Activated naive CD8-positive, alpha-beta T cell treated with anti-CD3 and anti-CD28 coated beads, Interleukin-2, amount 50 U/mL, for 24 hours (primary cell): ENCODE measurements around the gene P2RX1.
"Not testable (repeated sequence)": the region's sequence is repeated elsewhere in the genome, so short reads cannot be mapped to it uniquely, and the experiment has no call there.

ENCODE experiments used
- ATAC-seq: fragments of 150-1000 bp; cut with Tn5 transposase; one replicate; pipeline ENCODE4 v1.10.0; 2021
- DNase-seq: peaks from one replicate; pipeline ENCODE4 v3.0.0; 2021
- H3K27ac Mint-ChIP-seq: one replicate; pipeline ENCODE4 v1.8.0; 2021; ENCODE audit warnings: mild to moderate bottlenecking, mixed read lengths
- H3K27me3 Mint-ChIP-seq: one replicate; pipeline ENCODE4 v1.8.0; 2021; ENCODE audit warnings: mixed read lengths
- H3K36me3 Mint-ChIP-seq: one replicate; pipeline ENCODE4 v1.8.0; 2021; ENCODE audit warnings: low read depth, mixed read lengths
- H3K4me1 Mint-ChIP-seq: one replicate; pipeline ENCODE4 v1.8.0; 2021; ENCODE audit warnings: mixed read lengths
- H3K4me3 Mint-ChIP-seq: one replicate; pipeline ENCODE4 v1.8.0; 2021; ENCODE audit warnings: mild to moderate bottlenecking, moderate library complexity, mixed read lengths
- H3K9me3 Mint-ChIP-seq: one replicate; pipeline ENCODE4 v1.8.0; 2021; ENCODE audit warnings: mixed read lengths

Gene P2RX1

GRCh38 chr17:3861761-3862681, 54.2 kb downstream of the P2RX1 start:
- ATAC-seq (no peak), DNase-seq (no peak)
- no peaks in the 10 kb centered on the region for H3K36me3 Mint-ChIP-seq
- no peak overlapping the region for H3K4me3 Mint-ChIP-seq
- H3K9me3 Mint-ChIP-seq = no peaks in the 10 kb centered on the region
- H3K27me3 Mint-ChIP-seq = no peaks in the 10 kb centered on the region
- H3K27ac Mint-ChIP-seq = no peak overlapping the region
- H3K4me1 Mint-ChIP-seq = no peaks in the 10 kb centered on the region

- Mint-ChIP-seq H3K4me3 (no peak overlapping the region), H3K27me3 (no peaks in the 10 kb centered on the region), H3K27ac (no peak overlapping the region), H3K9me3 (no peaks in the 10 kb centered on the region), H3K4me1 (no peaks in the 10 kb centered on the region), H3K36me3 (no peaks in the 10 kb centered on the region)
- DNase-seq (no peak), ATAC-seq (no peak)
Observed at GRCh38 chr17:3860939-3861700, 55.1 kb downstream of the P2RX1 start.

- DNase-seq (no peak), ATAC-seq (no peak)
- no peaks in the 10 kb centered on the region for H3K9me3 Mint-ChIP-seq
- no peaks in the 10 kb centered on the region for H3K27me3 Mint-ChIP-seq
- no peaks in the 10 kb centered on the region for H3K36me3 Mint-ChIP-seq
- no peaks in the 10 kb centered on the region for H3K4me1 Mint-ChIP-seq
- H3K4me3 Mint-ChIP-seq = no peak overlapping the region
- no peak overlapping the region for H3K27ac Mint-ChIP-seq
Observed at GRCh38 chr17:3859940-3860339, 56.3 kb downstream of the P2RX1 start.

GRCh38 chr17:3857261-3858105, 58.8 kb downstream of the P2RX1 start:
- DNase-seq (no peak), ATAC-seq (no peak)
- H3K4me1 Mint-ChIP-seq = no peaks in the 10 kb centered on the region
- no peak overlapping the region for H3K27ac Mint-ChIP-seq
- H3K4me3 Mint-ChIP-seq = no peak overlapping the region
- H3K27me3 Mint-ChIP-seq = no peaks in the 10 kb centered on the region
- H3K9me3 Mint-ChIP-seq = no peaks in the 10 kb centered on the region
- no peaks in the 10 kb centered on the region for H3K36me3 Mint-ChIP-seq

- not testable (repeated sequence) for H3K4me1 Mint-ChIP-seq, H3K27me3 Mint-ChIP-seq, ATAC-seq, DNase-seq, H3K9me3 Mint-ChIP-seq, H3K4me3 Mint-ChIP-seq, H3K27ac Mint-ChIP-seq, H3K36me3 Mint-ChIP-seq
Observed at GRCh38 chr17:3854204-3854603, 62.1 kb downstream of the P2RX1 start.

GRCh38 chr17:3852561-3852960, 63.7 kb downstream of the P2RX1 start:
- Mint-ChIP-seq H3K4me3 (no peak overlapping the region), H3K4me1 (no peaks in the 10 kb centered on the region), H3K9me3 (no peaks in the 10 kb centered on the region), H3K27ac (no peak overlapping the region), H3K27me3 (peaks cover 6% of the 10 kb centered on the region), H3K36me3 (no peaks in the 10 kb centered on the region)
- no peak for ATAC-seq
- DNase-seq = no peak

- Mint-ChIP-seq H3K27me3 (peaks cover 6% of the 10 kb centered on the region), H3K27ac (no peak overlapping the region), H3K4me3 (no peak overlapping the region), H3K9me3 (no peaks in the 10 kb centered on the region), H3K4me1 (peaks cover 4% of the 10 kb centered on the region), H3K36me3 (no peaks in the 10 kb centered on the region)
- DNase-seq (no peak), ATAC-seq (no peak)
Observed at GRCh38 chr17:3851461-3852100, 64.7 kb downstream of the P2RX1 start.

GRCh38 chr17:3848229-3848835, 67.9 kb downstream of the P2RX1 start:
- no peak for DNase-seq
- peaks cover 24% of the 10 kb centered on the region for H3K4me1 Mint-ChIP-seq
- no peak for ATAC-seq
- H3K4me3 Mint-ChIP-seq = no peak overlapping the region
- H3K27ac Mint-ChIP-seq = no peak overlapping the region
- H3K9me3 Mint-ChIP-seq = no peaks in the 10 kb centered on the region
- H3K27me3 Mint-ChIP-seq = peaks cover 6% of the 10 kb centered on the region
- peaks cover 9% of the 10 kb centered on the region for H3K36me3 Mint-ChIP-seq

- Mint-ChIP-seq H3K9me3 (no peaks in the 10 kb centered on the region), H3K4me3 (no peak overlapping the region), H3K4me1 (peaks cover 24% of the 10 kb centered on the region), H3K27ac (no peak overlapping the region), H3K27me3 (peaks cover 6% of the 10 kb centered on the region), H3K36me3 (peaks cover 11% of the 10 kb centered on the region)
- DNase-seq (no peak), ATAC-seq (no peak)
Observed at GRCh38 chr17:3847165-3847670, 69.0 kb downstream of the P2RX1 start.
